ENCODE measurements around the gene KIAA1671. TPM values are rescaled to one million over a fixed set of nuclear protein-coding genes. Genes with fewer than 3 reads are reported as not detected.
A peak's percentile ranks its signal among the peaks of the same experiment; 100 is the strongest.
"Not testable (repeated sequence)": the region's sequence is repeated elsewhere in the genome, so short reads cannot be mapped to it uniquely, and the experiment has no call there.

The KIAA1671 gene
- total RNA-seq, 4 donors from 2014 or later: 30.6 to 52.7 (median 39.9) TPM

GRCh38 chr22:25200967-25201366 lies 248.5 kb downstream of the KIAA1671 start:
- no peaks in the 10 kb centered on the region for H3K9me3 ChIP-seq
- 80 to 85% methylated on average over 7 of the region's 7 CpGs for WGBS, 2 donors
- no peaks in the 10 kb centered on the region for H3K4me1 ChIP-seq
- H3K36me3 ChIP-seq: peaks cover 0 to 30% (median 0%) of the 10 kb centered on the region in 3 donors
- H3K27me3 ChIP-seq: no peaks in the 10 kb centered on the region
- DNase-seq (ENCODE audit: low spot score in 2 of 2): no peak
- H3K27ac ChIP-seq: no peak overlapping the region
- TF ChIP-seq POLR2A (IDR thresholded peaks at IDR 0.05) (no peak), EP300 (IDR thresholded peaks at IDR 0.05) (no peak), CTCF (IDR thresholded peaks at IDR 0.05) (no peak)
- no peak overlapping the region for H3K4me3 ChIP-seq

GRCh38 chr22:25201557-25202273 lies 249.2 kb downstream of the KIAA1671 start:
- H3K27me3 ChIP-seq: no peaks in the 10 kb centered on the region
- WGBS, 2 donors: 67 to 73% methylated on average over 10 of the region's 10 CpGs

GRCh38 chr22:25202290-25202921 lies 249.9 kb downstream of the KIAA1671 start:
- no peak overlapping the region for H3K4me3 ChIP-seq
- WGBS, 2 donors: 46 to 55% methylated on average over 11 to 15 of the region's 15 CpGs
- peak; percentile 62 to 86 (median 73) for TF ChIP-seq CTCF (IDR thresholded peaks at IDR 0.05)
- no peak for TF ChIP-seq EP300 (IDR thresholded peaks at IDR 0.05)
- TF ChIP-seq POLR2A (IDR thresholded peaks at IDR 0.05): no peak
- no peaks in the 10 kb centered on the region for H3K9me3 ChIP-seq
- H3K4me1 ChIP-seq: no peaks in the 10 kb centered on the region
- peak; percentile 51 to 62 for DNase-seq (ENCODE audit: low spot score in 2 of 2)
- peaks cover 0 to 20% (median 0%) of the 10 kb centered on the region in 3 donors for H3K36me3 ChIP-seq
- no peak overlapping the region for H3K27ac ChIP-seq
- no peaks in the 10 kb centered on the region for H3K27me3 ChIP-seq

More at GRCh38 chr22:25201557-25202273, 249.2 kb downstream of the KIAA1671 start:
- no peak for TF ChIP-seq EP300 (IDR thresholded peaks at IDR 0.05)
- no peak for TF ChIP-seq POLR2A (IDR thresholded peaks at IDR 0.05)
- no peak for TF ChIP-seq CTCF (IDR thresholded peaks at IDR 0.05)
- no peak for DNase-seq (ENCODE audit: low spot score in 2 of 2)
- H3K27ac ChIP-seq: no peak overlapping the region
- H3K36me3 ChIP-seq: peaks cover 0 to 23% (median 0%) of the 10 kb centered on the region in 3 donors
- no peaks in the 10 kb centered on the region for H3K4me1 ChIP-seq
- H3K9me3 ChIP-seq: no peaks in the 10 kb centered on the region
- H3K4me3 ChIP-seq: no peak overlapping the region

- Histone ChIP-seq H3K27me3 (no peaks in the 10 kb centered on the region), H3K4me3 (no peak overlapping the region), H3K4me1 (no peaks in the 10 kb centered on the region), H3K27ac (no peak overlapping the region), H3K36me3 (peaks cover 0 to 15% (median 0%) of the 10 kb centered on the region in 3 donors), H3K9me3 (no peaks in the 10 kb centered on the region)
- no peak for DNase-seq (ENCODE audit: low spot score in 2 of 2)
- 91 to 95% methylated on average over 4 of the region's 4 CpGs for WGBS, 2 donors
- TF ChIP-seq EP300 (IDR thresholded peaks at IDR 0.05) (no peak), POLR2A (IDR thresholded peaks at IDR 0.05) (no peak), CTCF (IDR thresholded peaks at IDR 0.05) (no peak)
Measured at GRCh38 chr22:25203082-25203481, 250.6 kb downstream of the KIAA1671 start.

GRCh38 chr22:25204547-25204946 lies 252.0 kb downstream of the KIAA1671 start:
- not testable (repeated sequence) for H3K4me1 ChIP-seq; H3K27me3 ChIP-seq; H3K9me3 ChIP-seq; H3K36me3 ChIP-seq; H3K27ac ChIP-seq; DNase-seq (ENCODE audit: low spot score in 2 of 2); H3K4me3 ChIP-seq
- WGBS, 2 donors: 76 to 77% methylated on average over 7 of the region's 7 CpGs
